HG03064 (cell line): ENCODE results near the gene PLSCR3.

ENCODE experiments used
- ATAC-seq: cut with Tn5 transposase; IDR thresholded peaks from one replicate; pipeline ENCODE4 v1.9.1; 2021; ENCODE audit warnings: low read depth; ENCODE audit not compliant: unreplicated experiment

PLSCR3 gene

DNA sequence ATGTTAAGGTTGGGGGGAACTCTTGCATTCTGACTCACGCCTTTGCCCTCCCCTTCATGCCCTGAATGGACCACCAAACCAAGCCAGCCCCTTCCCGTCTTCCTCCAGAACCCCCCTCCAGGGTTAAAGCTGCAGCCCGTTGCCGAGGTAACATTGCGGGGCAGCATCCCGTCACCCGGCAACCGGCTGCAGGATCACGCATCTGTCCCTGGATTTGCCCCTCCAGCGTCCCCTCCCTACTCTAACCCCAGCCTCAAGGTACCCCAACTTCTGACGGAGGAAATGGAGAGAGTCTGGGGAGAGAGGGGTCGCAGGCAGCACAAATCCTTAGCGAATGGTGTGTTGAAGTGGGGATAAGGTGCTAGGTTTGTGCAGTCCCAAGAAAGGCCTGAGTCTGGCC, 12.8 kb upstream of the PLSCR3 start:
- ATAC-seq, result no peak

DNA sequence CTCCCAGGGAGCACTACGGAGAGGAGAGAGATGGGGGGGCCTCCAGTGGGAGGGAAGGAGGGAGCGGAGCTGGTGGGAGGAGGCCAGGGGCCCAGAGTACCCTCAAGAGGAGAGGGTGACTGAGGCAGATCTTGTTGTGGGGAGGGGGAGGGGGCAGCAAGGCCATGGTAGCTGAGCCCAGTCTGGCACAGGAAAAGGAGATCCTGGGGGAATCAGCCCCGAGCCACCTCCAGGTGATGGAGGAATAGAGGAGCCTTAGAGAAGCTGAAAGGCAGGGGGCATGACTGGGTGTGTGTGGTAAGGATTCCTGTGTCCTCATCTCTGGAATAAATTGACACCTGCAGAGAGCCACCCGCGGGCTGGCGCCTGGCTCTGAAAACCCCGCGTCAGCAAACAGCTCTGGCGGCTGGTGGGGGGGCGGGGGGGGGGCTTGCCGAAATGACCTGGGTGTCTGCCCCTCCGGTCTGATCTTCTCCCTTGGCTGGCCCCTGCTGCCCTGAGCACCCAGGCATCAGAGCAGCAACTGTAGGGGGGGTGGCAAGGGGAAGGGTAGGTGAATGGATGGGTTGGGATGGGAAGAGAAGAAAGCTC, 12.0 kb upstream of the PLSCR3 start:
- no peak for ATAC-seq

DNA sequence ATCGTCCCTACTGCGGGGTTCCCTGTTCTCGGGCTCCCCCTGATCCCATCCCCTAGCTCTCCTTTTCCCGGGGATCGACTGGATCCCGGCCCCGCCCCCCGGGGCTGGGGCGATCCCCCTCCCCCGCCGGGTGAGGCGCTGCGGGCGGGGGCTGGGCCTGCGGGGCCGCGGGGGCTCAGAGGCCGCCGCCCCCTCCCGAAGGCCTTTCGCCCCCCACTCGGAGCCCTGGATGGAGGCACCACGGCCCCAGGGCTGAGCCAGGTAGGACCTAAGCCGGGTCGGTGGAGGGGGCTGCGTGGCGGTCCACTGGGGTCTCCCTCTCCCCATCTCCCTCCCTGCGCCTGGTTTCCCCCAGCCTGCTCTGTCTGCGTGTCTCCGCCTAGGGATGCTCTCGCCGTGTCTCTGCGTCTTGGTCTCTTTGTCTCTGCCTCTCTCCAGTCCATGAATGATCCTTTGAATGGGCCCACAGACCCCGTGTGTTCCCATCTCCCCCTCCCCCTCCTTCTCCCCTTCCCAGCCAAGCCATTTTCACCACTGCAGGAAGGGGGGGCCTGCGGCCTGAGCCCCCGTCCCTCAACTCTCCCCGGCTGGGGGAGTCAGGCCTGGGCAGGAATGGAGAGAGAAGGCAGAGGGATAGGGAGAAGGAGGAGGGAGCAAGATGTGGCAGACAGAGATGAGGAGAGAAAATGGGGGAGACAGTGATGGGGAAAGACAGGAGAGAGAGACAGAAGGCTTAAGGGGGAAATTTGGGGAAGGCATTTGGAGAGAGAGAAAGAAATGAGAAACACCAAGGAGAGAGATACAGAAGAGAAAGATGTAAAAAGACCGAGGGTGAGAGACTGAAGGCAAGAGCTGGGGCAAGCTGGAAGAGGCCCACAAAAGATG, 11.3 kb upstream of the PLSCR3 start:
- no peak for ATAC-seq

- ATAC-seq, result peak; percentile 14
Observed at GRCh38 chr17:7404737-7405349, 10.5 kb upstream of the PLSCR3 start.

DNA sequence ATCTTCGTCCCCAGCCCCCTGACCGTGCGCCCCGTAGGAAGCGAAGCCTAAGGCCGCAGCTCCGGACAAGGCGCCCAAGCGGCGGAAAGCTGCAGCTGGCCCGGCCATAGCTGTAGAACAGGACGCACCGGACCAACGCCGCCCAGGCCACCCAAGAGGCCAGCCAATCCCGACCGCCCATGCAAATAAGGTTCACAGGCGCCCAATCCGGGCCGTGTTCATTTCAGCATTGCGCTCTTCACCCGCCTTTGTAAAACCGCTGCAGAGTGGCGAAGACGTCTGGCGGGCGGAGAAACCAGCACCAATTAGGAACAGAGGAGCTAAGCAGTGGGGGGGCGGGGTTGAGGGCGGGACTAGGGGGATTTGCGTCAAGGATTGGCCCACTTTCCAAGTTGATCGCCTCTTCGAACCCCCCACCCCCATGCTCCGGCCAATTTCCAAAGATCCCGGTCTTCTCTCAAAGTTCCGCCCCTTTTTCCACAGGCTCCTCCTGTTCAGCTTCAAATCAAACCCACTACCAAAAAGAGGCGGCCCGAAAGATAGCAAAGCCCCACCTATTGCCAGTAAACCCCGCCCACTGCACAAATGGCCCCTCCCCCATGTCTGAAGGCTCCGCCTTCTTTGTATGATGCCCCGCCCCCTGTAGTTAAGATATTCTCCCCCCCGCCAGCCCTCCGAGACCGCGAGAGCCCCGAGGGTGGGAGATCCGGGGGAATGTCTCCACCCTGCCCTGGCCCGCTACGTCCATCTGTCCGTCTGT, 9.8 kb upstream of the PLSCR3 start, which contains the start of gene TMEM256:
Gene TMEM256, minus strand, starts transcription at position 121 of the 760 bp plus-strand sequence. Its CDS starts 13 bp downstream, at position 108.
- peak; percentile 81 for ATAC-seq

DNA sequence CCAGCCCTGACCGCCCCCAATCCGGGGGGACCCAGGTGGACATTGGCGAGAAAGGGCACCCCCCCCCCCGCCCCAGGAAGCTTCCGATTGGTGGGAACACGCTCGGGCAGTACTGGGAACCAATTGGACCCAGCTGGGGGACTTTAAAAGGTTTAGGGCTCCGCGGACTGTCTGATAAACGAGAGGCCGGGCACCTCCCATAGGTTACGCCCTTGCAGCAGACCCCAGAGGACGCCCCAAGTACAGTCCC, 9.3 kb upstream of the PLSCR3 start:
- no peak for ATAC-seq

- no peak for ATAC-seq
Observed at GRCh38 chr17:7403043-7403726, 8.9 kb upstream of the PLSCR3 start.

DNA sequence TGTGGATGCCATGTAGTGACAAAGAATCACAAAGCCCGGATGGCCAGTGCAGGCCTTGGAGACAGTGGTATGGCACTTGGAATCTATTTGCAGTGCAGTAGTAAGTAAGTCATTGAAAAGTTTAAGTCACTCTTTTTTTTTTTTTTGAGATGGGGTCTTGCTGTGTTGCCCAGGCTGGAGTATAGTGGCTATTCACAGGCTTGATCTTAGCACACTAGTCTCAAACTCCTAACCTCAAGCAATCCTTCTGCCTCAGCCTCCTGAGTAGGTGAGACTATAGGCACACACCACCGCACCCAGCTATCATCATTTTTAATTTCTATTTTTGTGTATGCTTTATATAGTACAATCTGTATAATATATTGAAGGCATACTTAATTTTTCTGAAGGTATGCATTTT, 4.3 kb upstream of the PLSCR3 start:
- no peak for ATAC-seq

- ATAC-seq, result no peak
Observed at GRCh38 chr17:7396147-7396546, 1.8 kb upstream of the PLSCR3 start.

- ATAC-seq, result peak; percentile 52
Observed at GRCh38 chr17:7393613-7394451, 493 bp downstream of the PLSCR3 start.

DNA sequence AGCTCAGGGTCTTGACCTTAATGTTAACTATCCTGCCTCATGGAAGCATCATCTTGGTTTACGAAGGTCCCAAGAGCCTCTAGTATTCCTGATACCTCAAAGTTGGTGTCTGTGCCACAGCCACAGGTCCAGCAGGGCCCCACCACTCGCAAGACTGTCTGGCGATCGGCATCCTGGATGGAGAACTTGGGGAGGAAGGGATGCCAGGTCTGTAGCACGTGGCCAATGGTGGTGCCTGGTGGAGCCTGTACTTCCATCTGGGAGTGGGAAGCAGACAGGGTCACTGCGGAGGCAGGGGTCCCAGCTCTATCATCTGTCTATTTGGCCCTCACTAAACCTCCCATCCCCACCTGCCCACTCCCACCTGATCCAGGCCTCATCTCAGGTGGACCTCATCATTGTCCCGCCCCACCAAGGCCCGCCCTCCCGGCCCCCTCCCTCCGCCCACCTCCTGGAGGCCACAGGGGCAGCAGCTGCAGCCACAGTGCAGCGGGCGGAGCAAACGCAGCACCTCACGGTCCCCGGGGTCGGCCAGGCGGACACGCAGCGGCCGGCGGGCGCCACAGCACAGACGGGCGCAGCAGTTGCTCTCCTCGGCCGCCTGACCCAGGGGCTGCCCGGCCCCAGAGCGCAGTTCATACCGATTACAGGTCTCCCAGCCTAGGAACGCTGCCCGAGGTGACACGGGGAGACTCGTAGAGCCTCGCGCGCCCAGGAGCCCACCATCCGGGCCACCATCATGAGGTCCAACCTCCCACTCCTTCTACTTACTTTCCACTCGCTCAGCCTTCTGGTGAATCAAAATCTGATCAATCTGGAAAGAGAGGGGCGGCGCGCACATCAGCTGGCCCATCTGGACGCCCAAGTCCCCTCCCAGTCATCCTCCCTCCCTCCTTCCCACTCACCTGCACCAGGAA, 1.4 kb downstream of the PLSCR3 start:
- no peak for ATAC-seq

GRCh38 chr17:7391307-7391706, 3.0 kb downstream of the PLSCR3 start:
- ATAC-seq, result no peak

GRCh38 chr17:7389924-7390910, 4.1 kb downstream of the PLSCR3 start:
- ATAC-seq, result no peak

GRCh38 chr17:7388856-7389255, 5.5 kb downstream of the PLSCR3 start:
- ATAC-seq, result no peak

DNA sequence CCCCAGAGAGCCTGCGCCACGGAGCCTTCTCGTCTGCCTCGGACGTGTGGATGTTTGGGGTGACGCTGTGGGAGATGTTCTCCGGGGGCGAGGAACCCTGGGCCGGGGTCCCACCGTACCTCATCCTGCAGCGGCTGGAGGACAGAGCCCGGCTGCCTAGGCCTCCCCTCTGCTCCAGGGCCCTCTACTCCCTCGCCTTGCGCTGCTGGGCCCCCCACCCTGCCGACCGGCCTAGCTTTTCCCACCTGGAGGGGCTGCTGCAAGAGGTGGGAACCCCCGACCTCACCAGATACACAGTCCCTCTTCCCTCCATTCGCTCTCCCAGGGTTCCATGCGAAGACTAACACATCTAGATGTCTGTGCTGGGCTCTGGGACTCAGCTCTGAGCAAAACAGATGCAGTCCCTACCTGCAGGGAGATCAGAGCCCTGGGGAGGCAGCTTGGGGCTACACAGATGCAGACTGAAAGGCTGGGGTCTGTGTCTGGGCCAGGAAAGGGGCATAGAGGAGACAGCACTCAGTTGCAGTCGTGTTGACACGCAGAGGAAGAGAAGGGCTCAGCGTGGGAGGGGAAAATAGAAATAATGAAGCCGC, 9.7 kb downstream of the PLSCR3 start:
- no peak for ATAC-seq

DNA sequence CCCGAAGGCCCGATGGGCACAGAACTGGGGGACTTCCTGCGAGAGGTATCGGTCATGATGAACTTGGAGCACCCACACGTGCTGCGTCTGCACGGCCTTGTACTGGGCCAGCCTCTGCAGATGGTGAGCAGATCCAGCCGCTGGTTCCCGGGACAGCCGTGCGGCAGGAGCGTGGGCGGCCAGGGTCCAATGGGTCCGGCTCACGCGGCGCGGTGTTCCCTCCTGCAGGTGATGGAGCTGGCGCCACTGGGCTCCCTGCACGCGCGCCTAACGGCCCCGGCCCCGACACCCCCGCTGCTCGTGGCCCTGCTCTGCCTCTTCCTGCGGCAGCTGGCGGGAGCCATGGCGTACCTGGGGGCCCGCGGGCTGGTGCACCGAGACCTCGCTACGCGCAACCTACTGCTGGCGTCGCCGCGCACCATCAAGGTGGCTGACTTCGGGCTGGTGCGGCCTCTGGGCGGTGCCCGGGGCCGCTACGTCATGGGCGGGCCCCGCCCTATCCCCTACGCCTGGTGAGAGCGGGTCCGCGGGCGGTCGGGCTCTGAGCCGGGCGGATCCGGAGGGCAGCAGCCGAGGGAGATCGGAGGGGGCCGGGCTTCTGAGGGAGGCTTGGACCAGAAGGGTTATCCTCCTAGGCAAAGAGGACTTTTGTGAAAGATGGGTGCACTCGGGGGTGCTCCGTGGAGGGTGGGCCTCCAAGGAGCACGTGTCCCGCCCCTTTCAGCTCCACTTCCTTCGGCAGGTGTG, 10.4 kb downstream of the PLSCR3 start:
- no peak for ATAC-seq
